GM15510 (cell line): ENCODE results near the gene RALA.

Experiments used
- POLR2A ChIP-seq: IDR thresholded peaks from 3 replicates; pipeline ENCODE4 v1.6.1; 2011; ENCODE audit warnings: borderline replicate concordance; ENCODE audit not compliant: insufficient read length; ENCODE audit errors: extremely low read depth

Gene RALA

GRCh38 chr7:39714447-39715091, 91.2 kb downstream of the RALA start:
- no peak for TF ChIP-seq POLR2A

GRCh38 chr7:39720586-39720985, 97.2 kb downstream of the RALA start:
- no peak for TF ChIP-seq POLR2A

GRCh38 chr7:39721345-39721744, 98.0 kb downstream of the RALA start:
- TF ChIP-seq POLR2A: no peak

GRCh38 chr7:39721919-39722597, 98.7 kb downstream of the RALA start:
- no peak for TF ChIP-seq POLR2A

GRCh38 chr7:39727231-39728012, 104.0 kb downstream of the RALA start:
- TF ChIP-seq POLR2A: no peak

- peak; percentile 88 for TF ChIP-seq POLR2A
Measured at GRCh38 chr7:39732837-39733804, 109.7 kb downstream of the RALA start.

- TF ChIP-seq POLR2A: no peak
Measured at GRCh38 chr7:39733881-39734632, 110.7 kb downstream of the RALA start.

GRCh38 chr7:39734633-39735004, 111.2 kb downstream of the RALA start:
- no peak for TF ChIP-seq POLR2A

- no peak for TF ChIP-seq POLR2A
Measured at GRCh38 chr7:39735903-39736302, 112.5 kb downstream of the RALA start.

GRCh38 chr7:39741942-39742623, 118.7 kb downstream of the RALA start:
- TF ChIP-seq POLR2A: no peak

- TF ChIP-seq POLR2A: no peak
Measured at GRCh38 chr7:39744620-39745019, 121.2 kb downstream of the RALA start.

- TF ChIP-seq POLR2A: no peak
Measured at GRCh38 chr7:39745320-39745719, 121.9 kb downstream of the RALA start.

- TF ChIP-seq POLR2A: no peak
Measured at GRCh38 chr7:39746103-39746819, 122.9 kb downstream of the RALA start.
